IMR-90 (cell line): ENCODE measurements around the gene MADD. TPM values are rescaled to one million over a fixed set of nuclear protein-coding genes. Genes with fewer than 3 reads are reported as not detected.

Experiments
- ATAC-seq: fragments of 200-7000 bp; cut with Tn5 transposase; 2 replicates; pipeline ENCODE4 v1.9.1; 2020; ENCODE audit warnings: low read depth, mild to moderate bottlenecking, moderate library complexity
- BruUV-seq: library from RNA; stranded (reverse); fragments of 400-500 nt; replicated peaks from 2 replicates; lab custom pipeline; 2021; lab: Mats Ljungman, UMichigan
- CTCF ChIA-PET: fragments of 300-600 bp; formaldehyde crosslinking; extraction: SDS; loops from one replicate; lab custom pipeline; 2021; ENCODE audit warnings: antibody characterized with exemption; lab: Yijun Ruan, JAX
- POLR2A ChIA-PET: fragments of 300-600 bp; sonication (Branson Sonifier 250); formaldehyde crosslinking; loops from one replicate; lab custom pipeline; 2022; ENCODE audit warnings: antibody characterized with exemption; ENCODE audit not compliant: unreplicated experiment; lab: Charles Lee
- DNase-seq: peaks from one replicate; pipeline ENCODE4 v3.0.0; 2013
- H2AFZ ChIP-seq: replicated peaks from 2 replicates; pipeline ENCODE3; 2013; ENCODE audit warnings: low read length, mild to moderate bottlenecking; ENCODE audit not compliant: poor library complexity
- H2AK5ac ChIP-seq: 2 replicates; pipeline ENCODE4 v1.6.1; 2013; ENCODE audit warnings: low read depth, low read length, inconsistent platforms
- H2AK9ac ChIP-seq: replicated peaks from 2 replicates; pipeline ENCODE3; 2013; ENCODE audit warnings: mild to moderate bottlenecking, low read depth, low read length, moderate library complexity; ENCODE audit not compliant: poor library complexity
- H2BK120ac ChIP-seq: 2 replicates; pipeline ENCODE4 v1.6.1; 2013; ENCODE audit warnings: low read depth, low read length, inconsistent platforms
- H2BK15ac ChIP-seq: 3 replicates; pipeline ENCODE4 v1.6.1; 2013; ENCODE audit warnings: low read depth, low read length, inconsistent platforms
- H2BK20ac ChIP-seq: 2 replicates; pipeline ENCODE4 v1.6.1; 2013; ENCODE audit warnings: low read depth, mild to moderate bottlenecking, inconsistent platforms, low read length, moderate library complexity
- H2BK5ac ChIP-seq: 2 replicates; pipeline ENCODE4 v1.6.1; 2013; ENCODE audit warnings: mild to moderate bottlenecking, low read depth, low read length, inconsistent platforms; ENCODE audit not compliant: poor library complexity, severe bottlenecking
- H3K14ac ChIP-seq: replicated peaks from 2 replicates; pipeline ENCODE4 v1.6.1; 2013; ENCODE audit warnings: low read depth, low read length, inconsistent platforms
- H3K18ac ChIP-seq: 2 replicates; pipeline ENCODE4 v1.6.1; 2013; ENCODE audit warnings: low read depth, low read length, control low read depth
- H3K23ac ChIP-seq: 2 replicates; pipeline ENCODE4 v1.6.1; 2013; ENCODE audit warnings: low read depth, low read length, inconsistent platforms
- H3K27ac ChIP-seq: 2 replicates; pipeline ENCODE4 v1.5.1; 2013; ENCODE audit warnings: mild to moderate bottlenecking, control low read depth, low read length; ENCODE audit not compliant: insufficient read depth
- H3K27me3 ChIP-seq: 2 replicates; pipeline ENCODE4 v1.6.1; 2013; ENCODE audit warnings: low read length; ENCODE audit not compliant: control insufficient read depth, insufficient read depth
- H3K36me3 ChIP-seq: 2 replicates; pipeline ENCODE4 v1.6.1; 2013; ENCODE audit warnings: low read length, mixed read lengths; ENCODE audit not compliant: control insufficient read depth, insufficient read depth
- H3K4ac ChIP-seq: 2 replicates; pipeline ENCODE4 v1.6.1; 2013; ENCODE audit warnings: low read depth, low read length, inconsistent platforms
- H3K4me1 ChIP-seq: 2 replicates; pipeline ENCODE4 v1.6.1; 2013; ENCODE audit warnings: low read length, mixed read lengths; ENCODE audit not compliant: control insufficient read depth, insufficient read depth
- H3K4me2 ChIP-seq: 2 replicates; pipeline ENCODE4 v1.6.1; 2013; ENCODE audit warnings: low read depth, mild to moderate bottlenecking, control low read depth, low read length, moderate library complexity
- H3K4me3 ChIP-seq: 2 replicates; pipeline ENCODE4 v1.5.1; 2013; ENCODE audit warnings: low read depth, mild to moderate bottlenecking, control low read depth, low read length, moderate library complexity; ENCODE audit not compliant: insufficient read depth
- H3K56ac ChIP-seq: 2 replicates; pipeline ENCODE4 v1.6.1; 2013; ENCODE audit warnings: low read length, inconsistent platforms; ENCODE audit not compliant: insufficient read depth; ENCODE audit errors: extremely low read depth
- H3K79me1 ChIP-seq, 2 experiments: 2 replicates each; pipeline ENCODE4 v1.6.1; 2013; ENCODE audit warnings: low read length in 2 of 2, inconsistent platforms in 1 of 2, low read depth in 1 of 2
- H3K9ac ChIP-seq: 2 replicates; pipeline ENCODE4 v1.6.1; 2013; ENCODE audit warnings: low read depth, low read length, control low read depth
- H3K9me1 ChIP-seq: 2 replicates; pipeline ENCODE4 v1.6.1; 2013; ENCODE audit warnings: low read length, inconsistent platforms; ENCODE audit not compliant: insufficient read depth
- H3K9me3 ChIP-seq: 2 replicates; pipeline ENCODE4 v1.6.1; 2013; ENCODE audit warnings: low read length; ENCODE audit not compliant: control insufficient read depth, insufficient read depth
- H4K20me1 ChIP-seq: 2 replicates; pipeline ENCODE4 v1.6.1; 2013; ENCODE audit warnings: low read length, inconsistent platforms; ENCODE audit not compliant: insufficient read depth
- H4K5ac ChIP-seq: 2 replicates; pipeline ENCODE4 v1.6.1; 2013; ENCODE audit warnings: mild to moderate bottlenecking, low read depth, low read length, control low read depth
- H4K8ac ChIP-seq, 2 experiments: 2 replicates each; pipeline ENCODE4 v1.6.1; 2013; ENCODE audit warnings: low read depth in 2 of 2, low read length in 2 of 2, control low read depth in 1 of 2, inconsistent platforms in 1 of 2
- H4K91ac ChIP-seq: 2 replicates; pipeline ENCODE4 v1.6.1; 2013; ENCODE audit warnings: low read depth, low read length, inconsistent platforms; ENCODE audit not compliant: insufficient read depth
- CEBPB ChIP-seq: IDR thresholded peaks from 2 replicates; pipeline ENCODE4 v1.6.1; 2012; ENCODE audit warnings: low read depth, low read length, improper control_type of control experiment
- CHD1 ChIP-seq: IDR thresholded peaks from 2 replicates; pipeline ENCODE4 v1.6.1; 2012; ENCODE audit warnings: low read depth, low read length, improper control_type of control experiment
- ELK1 ChIP-seq: fragments of 150-350 bp; IDR thresholded peaks from 2 replicates; pipeline ENCODE4 v1.6.1; 2016; ENCODE audit warnings: low read depth, mild to moderate bottlenecking, low read length, moderate library complexity, borderline replicate concordance
- FOS ChIP-seq: fragments of 150-350 bp; IDR thresholded peaks from 2 replicates; pipeline ENCODE4 v1.6.1; 2016; ENCODE audit warnings: low read depth, low read length
- MAFK ChIP-seq: IDR thresholded peaks from 2 replicates; pipeline ENCODE4 v1.6.1; 2012; ENCODE audit warnings: low read depth, low read length, improper control_type of control experiment
- MXI1 ChIP-seq: IDR thresholded peaks from 2 replicates; pipeline ENCODE4 v1.6.1; 2012; ENCODE audit warnings: low read depth, mild to moderate bottlenecking, low read length, moderate library complexity, borderline replicate concordance
- POLR2A ChIP-seq: IDR thresholded peaks from 2 replicates; pipeline ENCODE4 v1.6.1; 2012; ENCODE audit warnings: mild to moderate bottlenecking, low read depth, low read length
- RAD21 ChIP-seq: IDR thresholded peaks from 2 replicates; pipeline ENCODE4 v1.6.1; 2012; ENCODE audit warnings: low read length, improper control_type of control experiment
- RCOR1 ChIP-seq: IDR thresholded peaks from 2 replicates; pipeline ENCODE4 v1.6.1; 2012; ENCODE audit warnings: mild to moderate bottlenecking, low read length, improper control_type of control experiment; ENCODE audit not compliant: insufficient replicate concordance
- RFX5 ChIP-seq: IDR thresholded peaks from 2 replicates; pipeline ENCODE4 v1.8.0; 2012; ENCODE audit warnings: low read depth, mild to moderate bottlenecking, low read length, moderate library complexity
- SMC3 ChIP-seq: fragments of 150-350 bp; IDR thresholded peaks from 2 replicates; pipeline ENCODE4 v1.6.1; 2016; ENCODE audit warnings: low read depth, mild to moderate bottlenecking, antibody characterized with exemption, low read length, moderate library complexity
- USF2 ChIP-seq: fragments of 150-350 bp; IDR thresholded peaks from 2 replicates; pipeline ENCODE4 v1.6.1; 2017; ENCODE audit warnings: mild to moderate bottlenecking, antibody characterized with exemption, low read length, low read depth
- WGBS, 2 experiments: methylation state at CpG; one replicate each; pipeline versions ENCODE4 v1.1.5 to v1.1.7; 2013; ENCODE audit warnings: missing lambda C conversion rate in 2 of 2; ENCODE audit not compliant: insufficient read length in 1 of 2; ENCODE audit errors: extremely low coverage in 2 of 2; 5-methylcytosine and 5-hydroxymethylcytosine counted together
- dilution Hi-C: fragments of 300-500 bp; cut with HindIII; formaldehyde crosslinking; loops from one replicate; pipeline ENCODE4 v1.14.3; 2018; ENCODE audit warnings: low sequenced_read_pairs; ENCODE audit not compliant: unreplicated experiment
- in situ Hi-C: fragments of 300-500 bp; cut with MboI; formaldehyde crosslinking; loops from 3 replicates; pipeline ENCODE4 v1.14.3; 2019; ENCODE audit warnings: low sequenced_read_pairs, inconsistent platforms, mixed read lengths
- intact Hi-C: fragments of 100-400 bp; cut with micrococcal nuclease; formaldehyde crosslinking; loops from 2 replicates; pipeline ENCODE4 v1.10.0; 2022
- polyA plus RNA-seq, 3 experiments: library from polyadenylated mRNA; depleted of rRNA; stranded (reverse); fragments of >200 nt; gene quantifications; 2 replicates each; pipeline ENCODE4 v1.2.3, GENCODE V29; 2012; ENCODE audit warnings: low replicate concordance in 1 of 3
- total RNA-seq: library from RNA; depleted of rRNA; stranded (reverse); fragments of >200 nt; gene quantifications from 2 replicates; pipeline ENCODE4 v1.2.3, GENCODE V29; 2012

Gene MADD
- total and polyA plus RNA-seq, 2 of the 4 experiments (the other 2 are of a cell fraction), result 13.3 to 16.4 TPM

DNA sequence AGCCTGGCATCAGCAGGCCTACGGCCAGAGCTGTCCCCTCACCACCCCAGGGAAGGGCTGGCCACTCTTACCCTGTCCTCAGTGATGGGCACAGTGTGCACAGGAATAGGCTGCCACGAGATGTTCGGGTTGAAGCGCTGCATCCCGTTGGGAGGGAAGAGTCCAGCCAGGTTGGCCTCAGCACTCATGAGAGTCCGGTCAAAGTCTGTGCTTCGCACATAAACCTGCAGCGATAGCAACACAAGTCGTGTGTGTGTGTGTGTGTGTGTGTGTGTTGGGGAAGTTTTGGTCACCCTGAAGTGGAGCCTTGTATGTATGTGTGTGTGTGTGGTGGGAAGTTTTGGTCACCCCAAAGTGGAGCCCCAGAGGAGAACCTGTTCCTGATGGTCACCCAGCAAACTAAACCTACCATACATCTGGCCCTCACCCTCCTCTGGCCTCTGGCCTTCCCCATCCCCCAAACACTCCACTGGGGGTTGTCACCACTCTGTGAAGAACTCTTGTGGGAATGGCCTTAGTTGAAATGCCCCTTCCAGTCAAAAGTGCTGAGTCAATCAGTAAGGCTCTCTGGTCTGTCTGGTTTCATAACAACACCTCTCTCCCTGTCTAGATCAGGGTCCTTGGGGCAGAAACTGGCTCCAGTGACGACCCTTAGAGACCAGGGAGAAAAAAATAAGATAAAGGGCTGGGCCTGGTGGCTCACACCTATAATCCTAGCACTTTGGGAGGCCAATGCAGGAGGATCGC, 24.1 kb upstream of the MADD start:
- Histone ChIP-seq H3K4me3 (no peak overlapping the region), H4K8ac (no peak overlapping the region), H2AK5ac (no peak overlapping the region), H3K27ac (no peak overlapping the region), H2BK5ac (no peak overlapping the region), H3K23ac (no peak overlapping the region), H3K4me2 (no peak overlapping the region), H3K4ac (no peak overlapping the region), H4K5ac (no peak overlapping the region), H3K36me3 (peaks cover 35% of the 10 kb centered on the region), H4K91ac (no peak overlapping the region), H3K9me3 (no peaks in the 10 kb centered on the region), H3K9ac (no peak overlapping the region), H2AFZ (no peak overlapping the region), H2BK120ac (no peak overlapping the region), H3K27me3 (no peaks in the 10 kb centered on the region), H2BK15ac (no peak overlapping the region), H2AK9ac (no peak overlapping the region), H4K20me1 (no peaks in the 10 kb centered on the region), H3K18ac (no peak overlapping the region), H2BK20ac (no peak overlapping the region), H3K56ac (no peak overlapping the region), H3K9me1 (peaks cover 20% of the 10 kb centered on the region), H3K4me1 (peaks cover 14% of the 10 kb centered on the region), H3K79me1 (peaks cover 29 to 47% of the 10 kb centered on the region in 2 experiments), H3K14ac (no peak overlapping the region)
- intact Hi-C loops, result no loop called here
- POLR2A ChIA-PET, result no interaction called here
- WGBS, 2 experiments, result 84% methylated on average over 5 of the region's 11 CpGs; no CpG with 5 or more reads in 1 of the 2 experiments
- DNase-seq (no peak), ATAC-seq (no peak)
- in situ Hi-C loops, result no loop called here
- dilution Hi-C loops, result no loop called here
- BruUV-seq, result no TSS peak
- TF ChIP-seq MXI1 (no peak), MAFK (no peak), ELK1 (no peak), RFX5 (no peak), CEBPB (no peak), RAD21 (no peak), RCOR1 (no peak), POLR2A (no peak), FOS (no peak), CHD1 (no peak), USF2 (no peak), SMC3 (no peak)
- CTCF ChIA-PET, result interaction anchor here (1.1 kb wide), 1 partner anchor 109 kb away, joined by 3 read pairs; no protein-coding TSS in a partner anchor
